ENCODE data around the gene KCNJ12. TPM values are rescaled to one million over a fixed set of nuclear protein-coding genes. Genes with fewer than 3 reads are reported as not detected.
"Not testable (repeated sequence)": the region's sequence is repeated elsewhere in the genome, so short reads cannot be mapped to it uniquely, and the experiment has no call there.

The KCNJ12 gene
- total RNA-seq, 4 donors from 2014 or later: 0.84 to 2.4 (median 1.7) TPM

DNA sequence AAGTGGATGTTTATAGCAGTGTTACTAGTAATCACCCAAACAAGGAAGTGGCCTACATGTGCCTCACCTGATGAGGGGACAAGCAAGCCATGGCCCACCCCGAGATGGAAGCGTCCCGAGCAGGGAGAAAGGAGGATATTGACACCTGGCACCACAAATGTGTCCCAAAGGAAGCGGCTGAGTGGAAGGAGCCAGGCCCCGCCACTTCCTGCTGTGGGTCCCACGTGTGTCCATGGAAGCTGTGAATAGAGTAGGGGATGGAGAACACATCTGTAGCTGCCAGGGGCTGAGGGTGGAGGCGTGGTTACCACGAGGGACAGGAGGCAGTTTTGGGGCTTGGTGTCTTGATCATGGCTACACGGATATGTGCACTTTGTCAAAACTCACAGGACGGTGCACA, 49.2 kb downstream of the KCNJ12 start:
- H3K27me3 ChIP-seq: no peaks in the 10 kb centered on the region
- TF ChIP-seq EP300 (IDR thresholded peaks at IDR 0.05) (no peak), POLR2A (IDR thresholded peaks at IDR 0.05) (no peak)
- TF ChIP-seq, protein P1, sequence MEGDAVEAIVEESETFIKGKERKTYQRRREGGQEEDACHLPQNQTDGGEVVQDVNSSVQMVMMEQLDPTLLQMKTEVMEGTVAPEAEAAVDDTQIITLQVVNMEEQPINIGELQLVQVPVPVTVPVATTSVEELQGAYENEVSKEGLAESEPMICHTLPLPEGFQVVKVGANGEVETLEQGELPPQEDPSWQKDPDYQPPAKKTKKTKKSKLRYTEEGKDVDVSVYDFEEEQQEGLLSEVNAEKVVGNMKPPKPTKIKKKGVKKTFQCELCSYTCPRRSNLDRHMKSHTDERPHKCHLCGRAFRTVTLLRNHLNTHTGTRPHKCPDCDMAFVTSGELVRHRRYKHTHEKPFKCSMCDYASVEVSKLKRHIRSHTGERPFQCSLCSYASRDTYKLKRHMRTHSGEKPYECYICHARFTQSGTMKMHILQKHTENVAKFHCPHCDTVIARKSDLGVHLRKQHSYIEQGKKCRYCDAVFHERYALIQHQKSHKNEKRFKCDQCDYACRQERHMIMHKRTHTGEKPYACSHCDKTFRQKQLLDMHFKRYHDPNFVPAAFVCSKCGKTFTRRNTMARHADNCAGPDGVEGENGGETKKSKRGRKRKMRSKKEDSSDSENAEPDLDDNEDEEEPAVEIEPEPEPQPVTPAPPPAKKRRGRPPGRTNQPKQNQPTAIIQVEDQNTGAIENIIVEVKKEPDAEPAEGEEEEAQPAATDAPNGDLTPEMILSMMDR (IDR thresholded peaks at IDR 0.05): no peak
- H3K4me1 ChIP-seq: no peaks in the 10 kb centered on the region
- no peak overlapping the region for H3K4me3 ChIP-seq
- no peak for DNase-seq (ENCODE audit: low spot score in 2 of 2)
- H3K36me3 ChIP-seq: no peaks in the 10 kb centered on the region
- 79 to 84% methylated on average over 10 of the region's 10 CpGs for WGBS, 2 donors
- no peaks in the 10 kb centered on the region for H3K9me3 ChIP-seq
- H3K27ac ChIP-seq: no peak overlapping the region

DNA sequence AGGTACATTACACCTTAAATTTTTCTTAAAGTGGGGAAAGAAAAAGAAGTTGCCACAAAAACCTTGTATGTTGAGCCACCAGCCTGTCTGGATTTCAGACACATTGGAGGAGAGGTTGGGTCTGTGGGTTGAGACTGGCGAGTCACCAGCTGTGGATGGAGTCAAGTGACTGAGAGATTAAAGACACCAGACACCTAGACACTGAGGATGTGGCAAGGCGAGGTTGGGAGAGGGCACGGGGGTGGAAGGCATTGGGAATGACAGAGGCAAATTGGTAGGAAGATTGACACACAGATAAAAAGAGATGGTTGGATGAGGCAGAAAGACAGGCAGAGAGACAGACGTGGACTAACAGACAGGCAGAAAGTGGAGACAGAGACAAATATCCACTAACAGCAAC, 49.6 kb downstream of the KCNJ12 start:
- no peaks in the 10 kb centered on the region for H3K27me3 ChIP-seq
- H3K4me1 ChIP-seq: no peaks in the 10 kb centered on the region
- H3K36me3 ChIP-seq: no peaks in the 10 kb centered on the region
- H3K27ac ChIP-seq: no peak overlapping the region
- no peak for TF ChIP-seq POLR2A (IDR thresholded peaks at IDR 0.05)
- no peak for TF ChIP-seq EP300 (IDR thresholded peaks at IDR 0.05)
- TF ChIP-seq, protein P1 (IDR thresholded peaks at IDR 0.05): no peak
- 61% methylated on average over 4 of the region's 4 CpGs for WGBS, 2 donors
- H3K9me3 ChIP-seq: no peaks in the 10 kb centered on the region
- no peak for DNase-seq (ENCODE audit: low spot score in 2 of 2)
- H3K4me3 ChIP-seq: no peak overlapping the region

DNA sequence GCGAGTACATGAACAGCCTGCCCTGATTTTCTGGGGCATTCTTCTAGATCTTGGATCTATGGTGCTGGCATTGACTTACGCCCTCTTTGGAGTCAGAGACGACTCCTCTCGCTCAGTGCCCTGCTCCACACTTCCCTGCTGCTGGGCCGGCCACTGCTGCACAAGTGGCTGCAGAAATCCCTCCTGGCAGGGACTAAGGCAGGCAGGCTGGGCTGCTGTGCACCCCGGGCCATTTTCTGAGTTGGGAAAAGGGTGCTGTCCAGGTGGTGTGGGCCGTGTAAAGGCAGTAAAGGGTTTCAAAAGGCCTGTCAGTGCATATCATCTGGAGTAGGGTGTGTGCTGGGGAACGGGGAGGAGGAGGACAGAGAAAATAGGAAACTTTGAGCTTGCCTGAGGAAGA, 50.1 kb downstream of the KCNJ12 start:
- not testable (repeated sequence) for H3K27ac ChIP-seq; H3K27me3 ChIP-seq; H3K9me3 ChIP-seq; H3K36me3 ChIP-seq; DNase-seq (ENCODE audit: low spot score in 2 of 2); H3K4me1 ChIP-seq; H3K4me3 ChIP-seq
- WGBS, 2 donors: 73 to 77% methylated on average over 8 of the region's 8 CpGs

DNA sequence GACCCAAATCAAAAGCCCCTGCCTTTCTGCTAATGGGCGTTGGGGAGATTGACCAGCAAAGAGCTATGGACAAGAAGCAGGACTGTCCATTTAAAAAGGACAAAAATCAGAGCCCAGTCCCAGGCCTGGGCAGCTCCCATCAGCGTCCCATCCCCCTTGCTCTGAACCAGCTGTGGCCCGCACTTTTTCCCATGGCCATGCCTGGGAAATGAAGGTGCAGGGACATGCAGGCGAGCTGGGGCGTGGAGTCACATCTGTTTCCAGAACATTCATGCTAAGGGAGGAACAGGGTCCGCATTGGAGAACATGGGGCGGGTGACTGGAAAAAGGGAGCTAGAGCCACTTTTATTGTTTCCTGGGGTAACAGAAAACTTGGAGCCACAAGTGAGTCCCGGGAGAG, 50.7 kb downstream of the KCNJ12 start:
- 86 to 93% methylated on average over 7 to 8 of the region's 8 CpGs for WGBS, 2 donors
- not testable (repeated sequence) for H3K36me3 ChIP-seq; H3K9me3 ChIP-seq; H3K27me3 ChIP-seq; H3K27ac ChIP-seq; H3K4me3 ChIP-seq; DNase-seq (ENCODE audit: low spot score in 2 of 2); H3K4me1 ChIP-seq

DNA sequence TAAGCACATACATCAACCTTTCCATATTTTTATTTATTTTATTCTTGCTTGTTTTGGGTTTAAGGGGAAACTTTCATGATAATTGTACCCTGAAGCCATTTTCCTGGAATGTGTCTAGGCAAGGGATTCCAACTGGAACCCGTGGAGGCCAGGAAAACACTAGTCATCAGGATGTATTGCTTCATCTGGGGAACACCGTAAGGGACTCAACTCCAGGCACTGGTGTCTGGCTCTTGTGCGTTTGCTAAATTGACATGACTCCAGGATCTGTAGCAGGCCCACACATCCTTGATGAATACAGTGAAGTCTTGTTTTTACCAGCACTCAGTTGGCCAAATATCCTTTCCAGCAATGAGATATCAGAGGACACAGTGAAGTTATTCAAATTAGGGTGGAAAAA, 51.6 kb downstream of the KCNJ12 start:
- not testable (repeated sequence) for H3K27me3 ChIP-seq; H3K4me3 ChIP-seq; DNase-seq (ENCODE audit: low spot score in 2 of 2); H3K27ac ChIP-seq; H3K36me3 ChIP-seq; H3K9me3 ChIP-seq; H3K4me1 ChIP-seq
- WGBS, 2 donors: 14 to 60% methylated on average over 1 of the region's 3 CpGs

DNA sequence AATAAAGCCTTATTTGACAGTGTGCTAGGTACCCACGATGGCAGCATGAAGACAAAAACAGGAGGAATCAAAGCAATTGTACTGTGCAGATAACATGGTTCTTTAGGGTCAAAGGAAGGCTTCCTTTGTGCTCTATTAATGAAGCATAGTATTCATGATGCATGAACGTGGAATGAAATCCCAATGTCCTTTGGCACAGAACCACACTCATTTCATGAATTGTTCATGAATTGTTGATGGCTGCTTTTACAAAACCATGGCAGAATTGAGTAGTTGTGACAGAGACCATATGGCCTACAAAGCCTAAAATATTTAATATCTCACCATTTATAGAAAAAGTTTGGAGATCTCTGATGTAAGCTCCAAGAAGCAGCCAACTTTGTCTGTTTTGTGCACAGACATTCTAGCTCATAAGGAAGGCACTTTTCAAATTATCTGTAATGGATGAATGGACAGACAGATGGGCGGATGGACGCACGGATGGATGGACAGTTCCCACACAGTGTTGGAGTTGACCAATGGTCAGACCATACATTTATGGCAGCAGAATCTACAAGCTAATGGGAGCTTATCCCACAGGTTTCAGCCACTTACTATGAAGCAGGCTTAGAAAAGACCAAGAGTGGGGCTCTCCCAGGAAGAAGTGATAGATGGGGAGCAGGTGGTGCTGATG, 52.7 kb downstream of the KCNJ12 start:
- H3K4me3 ChIP-seq: not testable (repeated sequence)

DNA sequence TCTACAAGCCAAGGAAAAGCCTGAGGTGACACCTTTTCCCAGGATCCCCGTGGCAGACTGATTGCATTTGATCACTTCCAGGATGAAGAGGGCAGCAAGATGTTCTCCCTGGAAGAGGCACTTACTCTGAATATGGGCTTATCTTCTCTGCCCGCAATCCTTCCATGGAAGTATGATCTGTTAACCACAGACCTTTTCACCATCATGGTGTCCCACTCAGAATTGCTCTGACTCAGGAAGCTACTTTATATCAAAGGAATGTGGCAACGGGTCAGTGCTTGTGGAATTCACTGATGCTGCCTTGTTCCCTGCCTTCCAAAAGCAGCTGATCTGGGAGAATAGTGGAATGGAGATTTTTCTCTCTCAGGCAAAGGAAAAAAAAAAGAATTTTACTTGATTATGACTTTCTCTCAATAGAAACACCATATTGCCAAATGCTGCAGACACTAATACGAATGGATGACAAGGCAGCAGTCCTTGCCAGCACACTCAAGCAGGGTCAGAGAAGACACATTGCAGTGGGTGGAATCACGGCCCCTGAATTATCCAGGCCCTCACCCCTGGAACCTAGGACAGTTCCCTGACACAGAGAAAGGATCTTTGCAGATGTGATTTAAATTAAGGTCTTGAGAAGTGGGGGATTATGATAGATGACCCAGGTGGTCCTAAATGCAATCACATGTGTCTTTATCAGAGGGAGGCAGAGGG, 53.9 kb downstream of the KCNJ12 start:
- not testable (repeated sequence) for H3K27me3 ChIP-seq; H3K4me1 ChIP-seq; H3K27ac ChIP-seq; DNase-seq (ENCODE audit: low spot score in 2 of 2); H3K36me3 ChIP-seq; H3K9me3 ChIP-seq; H3K4me3 ChIP-seq
- WGBS, 2 donors: 51 to 54% methylated on average over 5 of the region's 5 CpGs

More for the DNA sequence above, 52.7 kb downstream of the KCNJ12 start:
- DNase-seq (ENCODE audit: low spot score in 2 of 2); H3K4me1 ChIP-seq; H3K27me3 ChIP-seq; H3K9me3 ChIP-seq; H3K27ac ChIP-seq; H3K36me3 ChIP-seq: not testable (repeated sequence)
- 55 to 57% methylated on average over 5 of the region's 5 CpGs for WGBS, 2 donors

DNA sequence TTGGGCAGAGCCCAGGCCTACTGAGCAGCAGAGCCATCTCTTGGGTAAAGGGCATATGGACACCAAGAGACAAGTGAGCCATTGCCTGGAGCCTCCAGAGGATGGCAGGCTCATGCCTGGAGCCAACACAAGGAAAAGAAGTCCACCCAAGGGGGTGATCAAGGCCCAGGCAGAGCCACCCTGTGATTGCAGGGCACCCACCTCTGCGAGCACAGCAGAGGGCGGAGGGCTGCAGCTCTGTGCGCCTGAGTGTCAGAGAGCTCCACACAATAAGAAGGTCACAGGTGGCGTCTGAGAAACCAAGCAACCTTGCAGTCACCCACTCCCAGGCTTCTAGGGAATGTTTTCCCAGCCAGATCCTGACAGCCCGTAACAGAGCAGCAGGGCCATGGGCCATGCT, 57.8 kb downstream of the KCNJ12 start:
- WGBS, 2 donors: 88 to 89% methylated on average over 5 of the region's 5 CpGs
- not testable (repeated sequence) for H3K27me3 ChIP-seq; H3K27ac ChIP-seq; H3K4me3 ChIP-seq; DNase-seq (ENCODE audit: low spot score in 2 of 2); H3K4me1 ChIP-seq; H3K9me3 ChIP-seq; H3K36me3 ChIP-seq

DNA sequence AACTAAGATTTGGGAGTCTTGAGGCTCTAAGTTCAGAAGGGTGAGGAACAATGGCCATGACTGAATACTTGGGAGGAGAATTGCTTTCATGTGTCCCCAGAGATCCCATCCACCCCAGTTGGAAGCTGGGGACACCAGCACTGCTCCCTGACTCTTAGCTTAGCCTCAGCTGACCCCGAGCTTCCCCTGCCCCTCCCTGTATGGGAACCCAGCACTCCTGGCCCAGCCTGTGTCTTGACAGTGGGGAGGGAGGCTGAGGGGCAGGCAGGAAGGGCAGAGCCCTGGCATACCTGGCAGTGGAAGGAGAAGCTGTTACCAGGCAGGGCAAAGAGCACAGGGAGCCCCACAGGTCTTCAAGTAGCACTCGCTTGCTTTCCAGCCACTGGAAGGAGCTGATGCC, 58.8 kb downstream of the KCNJ12 start:
- H3K9me3 ChIP-seq; H3K4me1 ChIP-seq; DNase-seq (ENCODE audit: low spot score in 2 of 2); H3K27ac ChIP-seq; H3K4me3 ChIP-seq; H3K27me3 ChIP-seq; H3K36me3 ChIP-seq: not testable (repeated sequence)
- 74 to 77% methylated on average over 2 of the region's 2 CpGs for WGBS, 2 donors

DNA sequence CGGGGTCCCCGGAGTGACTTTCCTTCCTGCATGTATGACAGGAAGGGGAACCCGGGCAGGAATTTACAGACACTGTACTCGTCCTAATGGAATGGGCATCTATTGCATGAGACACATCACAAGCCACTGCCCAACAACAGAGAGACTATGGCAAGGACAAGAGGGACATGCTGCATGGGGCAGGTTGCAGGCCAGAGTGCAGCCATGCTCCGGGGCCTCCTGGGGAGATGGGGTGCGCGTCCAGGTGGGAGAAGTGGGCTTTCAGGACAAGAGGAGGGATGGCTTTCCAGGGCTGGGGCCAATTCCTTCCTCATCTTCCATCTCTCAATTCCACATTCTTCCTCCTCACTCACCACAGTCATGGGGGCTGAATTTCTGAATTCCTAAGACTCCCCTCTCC, 60.3 kb downstream of the KCNJ12 start:
- not testable (repeated sequence) for DNase-seq (ENCODE audit: low spot score in 2 of 2); H3K27me3 ChIP-seq; H3K4me3 ChIP-seq; H3K9me3 ChIP-seq; H3K4me1 ChIP-seq; H3K36me3 ChIP-seq; H3K27ac ChIP-seq
- 58 to 69% methylated on average over 4 to 7 of the region's 7 CpGs for WGBS, 2 donors

DNA sequence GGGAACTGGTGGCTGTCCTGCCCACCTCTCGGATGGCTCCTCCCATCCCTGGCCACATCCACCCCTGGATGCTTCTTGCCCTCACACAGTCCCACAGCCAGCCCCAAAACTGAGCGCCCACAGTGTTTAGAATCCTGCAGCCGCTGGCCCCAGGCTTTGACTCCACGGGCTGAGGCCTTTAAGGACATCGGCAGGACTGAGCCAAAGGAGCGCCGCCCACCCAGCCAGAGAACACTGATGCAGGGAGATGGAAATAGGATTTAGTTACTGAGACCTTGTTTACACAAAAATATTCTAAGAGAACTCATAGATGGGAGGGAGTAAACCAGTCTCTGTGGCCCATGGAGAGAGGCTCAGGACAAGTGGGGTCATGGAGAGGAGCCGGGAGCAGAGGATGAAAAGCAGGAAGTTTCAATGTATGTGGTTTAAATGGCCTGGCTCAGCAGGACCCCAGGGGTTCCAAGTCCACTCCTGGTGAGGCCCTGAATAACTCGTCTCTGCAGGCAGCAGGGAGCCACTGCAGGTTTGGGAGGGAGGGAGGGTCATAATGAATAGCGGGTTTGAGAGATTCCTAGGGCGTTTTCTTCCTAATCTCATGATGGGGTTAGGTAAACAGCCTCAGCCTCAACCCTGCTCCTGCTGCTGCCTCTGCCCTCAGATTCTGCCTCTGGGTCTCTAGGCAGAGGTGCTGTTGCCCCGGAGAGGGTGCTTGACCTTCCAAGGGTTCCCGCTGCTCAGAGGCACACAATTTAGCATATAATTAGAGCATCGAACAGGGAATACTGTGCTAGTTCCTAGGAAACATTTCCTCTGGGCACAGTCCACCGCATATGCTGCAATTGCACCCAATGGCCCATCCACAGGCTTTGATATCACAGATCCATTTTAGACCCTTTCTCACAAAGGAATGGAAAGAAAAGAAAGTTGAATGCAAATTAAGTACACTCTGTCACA, 61.0 kb downstream of the KCNJ12 start:
- H3K36me3 ChIP-seq; DNase-seq (ENCODE audit: low spot score in 2 of 2); H3K9me3 ChIP-seq; H3K4me1 ChIP-seq; H3K4me3 ChIP-seq; H3K27me3 ChIP-seq; H3K27ac ChIP-seq: not testable (repeated sequence)
- 42 to 48% methylated on average over 13 to 14 of the region's 15 CpGs for WGBS, 2 donors
